ENCODE results near the gene LIF.
"Not testable (repeated sequence)": the region's sequence is repeated elsewhere in the genome, so short reads cannot be mapped to it uniquely, and the experiment has no call there.

GRCh38 chr22:30234325-30234724, 12.2 kb downstream of the LIF start:
- TF ChIP-seq, protein P1, sequence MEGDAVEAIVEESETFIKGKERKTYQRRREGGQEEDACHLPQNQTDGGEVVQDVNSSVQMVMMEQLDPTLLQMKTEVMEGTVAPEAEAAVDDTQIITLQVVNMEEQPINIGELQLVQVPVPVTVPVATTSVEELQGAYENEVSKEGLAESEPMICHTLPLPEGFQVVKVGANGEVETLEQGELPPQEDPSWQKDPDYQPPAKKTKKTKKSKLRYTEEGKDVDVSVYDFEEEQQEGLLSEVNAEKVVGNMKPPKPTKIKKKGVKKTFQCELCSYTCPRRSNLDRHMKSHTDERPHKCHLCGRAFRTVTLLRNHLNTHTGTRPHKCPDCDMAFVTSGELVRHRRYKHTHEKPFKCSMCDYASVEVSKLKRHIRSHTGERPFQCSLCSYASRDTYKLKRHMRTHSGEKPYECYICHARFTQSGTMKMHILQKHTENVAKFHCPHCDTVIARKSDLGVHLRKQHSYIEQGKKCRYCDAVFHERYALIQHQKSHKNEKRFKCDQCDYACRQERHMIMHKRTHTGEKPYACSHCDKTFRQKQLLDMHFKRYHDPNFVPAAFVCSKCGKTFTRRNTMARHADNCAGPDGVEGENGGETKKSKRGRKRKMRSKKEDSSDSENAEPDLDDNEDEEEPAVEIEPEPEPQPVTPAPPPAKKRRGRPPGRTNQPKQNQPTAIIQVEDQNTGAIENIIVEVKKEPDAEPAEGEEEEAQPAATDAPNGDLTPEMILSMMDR (IDR thresholded peaks at IDR 0.05): not testable (repeated sequence)
- not testable (repeated sequence) for TF ChIP-seq POLR2AphosphoS5 (IDR thresholded peaks at IDR 0.05); POLR2A (IDR thresholded peaks at IDR 0.05); EP300 (IDR thresholded peaks at IDR 0.05; ENCODE audit: low read depth)
